ENCODE measurements around the gene TACC3. TPM values are rescaled to one million over a fixed set of nuclear protein-coding genes. Genes with fewer than 3 reads are reported as not detected.
A peak's percentile ranks its signal among the peaks of the same experiment; 100 is the strongest.

TACC3 gene
- polyA plus RNA-seq, 1 of the 3 experiments (the other 2 are of a cell fraction) = 49.5 TPM

DNA sequence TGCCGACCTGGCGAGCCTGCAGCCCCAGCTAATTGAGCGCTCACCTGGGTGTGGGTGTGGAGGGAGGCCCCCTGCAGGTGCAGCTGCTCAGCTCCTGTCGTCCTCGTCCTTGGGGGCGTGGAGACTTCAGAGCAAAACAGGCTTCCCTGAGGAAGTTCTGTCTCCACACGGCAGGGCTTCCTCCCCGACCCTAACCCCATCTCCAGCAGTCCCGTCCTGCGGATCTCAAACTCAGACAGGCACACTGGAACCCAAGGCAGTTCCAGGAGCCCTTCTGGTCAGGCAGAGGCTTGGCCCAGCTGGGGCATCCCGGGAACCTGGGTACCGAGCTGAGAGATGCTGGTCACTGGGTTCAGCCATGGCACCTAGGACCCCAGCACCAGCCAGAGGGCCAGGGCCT lies 24.4 kb downstream of the TACC3 start:
- Histone ChIP-seq H4K20me1 (ENCODE audit: insufficient read depth) (0 out of 2 replicates have a peak, but pooled peaks cover 3% of the 10 kb centered on the region), H3K36me3 (replicated peaks in 1 of 2; ENCODE audit: control insufficient read depth in 1 of 2, insufficient read depth in 2 of 2, low read length in 1 of 2) (peaks cover 7 to 13% of the 10 kb centered on the region in 2 experiments), H3K9ac (no peak overlapping the region), H3K27ac (ENCODE audit: low read depth in 2 of 2, low read length in 1 of 2) (no peak overlapping the region), H3K4me2 (no peak overlapping the region), H2AFZ (ENCODE audit: low read depth) (no peak overlapping the region), H3K4me3 (ENCODE audit: low read depth in 2 of 2, low read length in 1 of 2) (no peak overlapping the region), H3K27me3 (ENCODE audit: insufficient read depth) (no peaks in the 10 kb centered on the region), H3F3A (replicated peaks; ENCODE audit: insufficient read depth) (peaks cover 3% of the 10 kb centered on the region), H3K4me1 (ENCODE audit: control insufficient read depth in 1 of 2, insufficient read depth in 2 of 2, low read depth in 1 of 2, low read length in 1 of 2) (peaks cover 0 to 7% of the 10 kb centered on the region in 2 experiments; a peak in 1 of 4 replicates), H3K9me3 (no peaks in the 10 kb centered on the region), H3K9me2 (no peaks in the 10 kb centered on the region), H3K79me2 (ENCODE audit: insufficient read depth) (no peaks in the 10 kb centered on the region)
- ChIA-PET POLR2A (no interaction called here), CTCF (interaction anchor here (0.6 to 5.1 kb wide), 25 partner anchors 9 to 418 kb away, joined by 3 to 44 read pairs (median 5); partner anchors contain the start of genes FGFR3, TACC3 and TMEM129)
- 84% methylated on average over 9 of the region's 12 CpGs for WGBS (ENCODE audit: low lambda C conversion rate)
- TF ChIP-seq ZBTB33 (IDR thresholded peaks at IDR 0.05; ENCODE audit: borderline replicate concordance, low read depth) (no peak), POLR2AphosphoS5 (IDR thresholded peaks at IDR 0.05; ENCODE audit: low read depth, low read length) (0 out of 2 replicates have a peak, but pooled peaks have one; percentile 3)
- DNase-seq = no peak

DNA sequence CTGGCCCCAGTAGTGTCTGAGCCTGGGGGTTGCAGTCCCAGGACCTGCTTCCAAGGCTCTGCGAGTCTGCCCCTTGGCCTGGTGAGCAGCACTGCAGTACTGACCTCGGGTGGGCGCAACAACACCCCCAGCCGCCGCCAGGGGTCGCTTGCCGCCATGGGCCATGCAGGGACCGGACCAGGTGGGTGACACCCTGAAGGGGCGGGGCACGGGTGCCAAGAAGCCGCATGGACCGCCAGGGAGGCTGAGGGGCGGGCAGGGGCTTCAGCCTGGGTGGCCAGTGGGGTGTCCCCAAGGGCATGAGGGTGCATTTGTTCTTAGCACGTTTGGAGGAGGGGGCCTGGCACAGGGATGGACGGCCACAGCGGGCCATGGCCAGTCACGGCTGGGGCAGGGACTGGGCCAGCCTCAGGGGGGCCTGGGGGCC lies 25.0 kb downstream of the TACC3 start:
- no peak overlapping the region; a peak in 1 of 4 replicates for H3K4me3 ChIP-seq (ENCODE audit: low read depth in 2 of 2, low read length in 1 of 2)
- H3K27ac ChIP-seq (ENCODE audit: low read depth in 2 of 2, low read length in 1 of 2) = no peak overlapping the region
- H3K4me1 ChIP-seq (ENCODE audit: control insufficient read depth in 1 of 2, insufficient read depth in 2 of 2, low read depth in 1 of 2, low read length in 1 of 2) = peaks cover 0 to 7% of the 10 kb centered on the region in 2 experiments; a peak in 1 of 4 replicates
- no peak overlapping the region for H3K4me2 ChIP-seq
- H3K9me2 ChIP-seq = no peaks in the 10 kb centered on the region
- H3K79me2 ChIP-seq (ENCODE audit: insufficient read depth) = no peaks in the 10 kb centered on the region
- H4K20me1 ChIP-seq (ENCODE audit: insufficient read depth) = 0 out of 2 replicates have a peak, but pooled peaks cover 3% of the 10 kb centered on the region
- no peak overlapping the region for H2AFZ ChIP-seq (ENCODE audit: low read depth)
- H3F3A ChIP-seq (replicated peaks; ENCODE audit: insufficient read depth) = peaks cover 3% of the 10 kb centered on the region
- H3K9ac ChIP-seq = no peak overlapping the region
- H3K27me3 ChIP-seq (ENCODE audit: insufficient read depth) = no peaks in the 10 kb centered on the region
- peak; percentile 96 for DNase-seq
- no peaks in the 10 kb centered on the region for H3K9me3 ChIP-seq
- ChIA-PET POLR2A (no interaction called here), CTCF (interaction anchor here (0.8 to 5.1 kb wide), 16 partner anchors 8 to 417 kb away, joined by 3 to 166 read pairs (median 10); partner anchors contain the start of gene FGFR3)
- 35% methylated on average over 9 of the region's 17 CpGs for WGBS (ENCODE audit: low lambda C conversion rate)
- peak; percentile 62; the same call in 1 of the 2 replicates for TF ChIP-seq MXI1 (IDR thresholded peaks at IDR 0.05; ENCODE audit: low read depth, low read length)
- TF ChIP-seq, protein P1, sequence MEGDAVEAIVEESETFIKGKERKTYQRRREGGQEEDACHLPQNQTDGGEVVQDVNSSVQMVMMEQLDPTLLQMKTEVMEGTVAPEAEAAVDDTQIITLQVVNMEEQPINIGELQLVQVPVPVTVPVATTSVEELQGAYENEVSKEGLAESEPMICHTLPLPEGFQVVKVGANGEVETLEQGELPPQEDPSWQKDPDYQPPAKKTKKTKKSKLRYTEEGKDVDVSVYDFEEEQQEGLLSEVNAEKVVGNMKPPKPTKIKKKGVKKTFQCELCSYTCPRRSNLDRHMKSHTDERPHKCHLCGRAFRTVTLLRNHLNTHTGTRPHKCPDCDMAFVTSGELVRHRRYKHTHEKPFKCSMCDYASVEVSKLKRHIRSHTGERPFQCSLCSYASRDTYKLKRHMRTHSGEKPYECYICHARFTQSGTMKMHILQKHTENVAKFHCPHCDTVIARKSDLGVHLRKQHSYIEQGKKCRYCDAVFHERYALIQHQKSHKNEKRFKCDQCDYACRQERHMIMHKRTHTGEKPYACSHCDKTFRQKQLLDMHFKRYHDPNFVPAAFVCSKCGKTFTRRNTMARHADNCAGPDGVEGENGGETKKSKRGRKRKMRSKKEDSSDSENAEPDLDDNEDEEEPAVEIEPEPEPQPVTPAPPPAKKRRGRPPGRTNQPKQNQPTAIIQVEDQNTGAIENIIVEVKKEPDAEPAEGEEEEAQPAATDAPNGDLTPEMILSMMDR (IDR thresholded peaks at IDR 0.05) = peak; percentile 79
- no peak for TF ChIP-seq GATA2 (CRISPR knock-in tag; IDR thresholded peaks at IDR 0.05)
- TF ChIP-seq POLR2AphosphoS5 (IDR thresholded peaks at IDR 0.05; ENCODE audit: low read depth, low read length) = no peak
- no peak for TF ChIP-seq ELF1 (IDR thresholded peaks at IDR 0.05)
- TF ChIP-seq, protein P2, sequence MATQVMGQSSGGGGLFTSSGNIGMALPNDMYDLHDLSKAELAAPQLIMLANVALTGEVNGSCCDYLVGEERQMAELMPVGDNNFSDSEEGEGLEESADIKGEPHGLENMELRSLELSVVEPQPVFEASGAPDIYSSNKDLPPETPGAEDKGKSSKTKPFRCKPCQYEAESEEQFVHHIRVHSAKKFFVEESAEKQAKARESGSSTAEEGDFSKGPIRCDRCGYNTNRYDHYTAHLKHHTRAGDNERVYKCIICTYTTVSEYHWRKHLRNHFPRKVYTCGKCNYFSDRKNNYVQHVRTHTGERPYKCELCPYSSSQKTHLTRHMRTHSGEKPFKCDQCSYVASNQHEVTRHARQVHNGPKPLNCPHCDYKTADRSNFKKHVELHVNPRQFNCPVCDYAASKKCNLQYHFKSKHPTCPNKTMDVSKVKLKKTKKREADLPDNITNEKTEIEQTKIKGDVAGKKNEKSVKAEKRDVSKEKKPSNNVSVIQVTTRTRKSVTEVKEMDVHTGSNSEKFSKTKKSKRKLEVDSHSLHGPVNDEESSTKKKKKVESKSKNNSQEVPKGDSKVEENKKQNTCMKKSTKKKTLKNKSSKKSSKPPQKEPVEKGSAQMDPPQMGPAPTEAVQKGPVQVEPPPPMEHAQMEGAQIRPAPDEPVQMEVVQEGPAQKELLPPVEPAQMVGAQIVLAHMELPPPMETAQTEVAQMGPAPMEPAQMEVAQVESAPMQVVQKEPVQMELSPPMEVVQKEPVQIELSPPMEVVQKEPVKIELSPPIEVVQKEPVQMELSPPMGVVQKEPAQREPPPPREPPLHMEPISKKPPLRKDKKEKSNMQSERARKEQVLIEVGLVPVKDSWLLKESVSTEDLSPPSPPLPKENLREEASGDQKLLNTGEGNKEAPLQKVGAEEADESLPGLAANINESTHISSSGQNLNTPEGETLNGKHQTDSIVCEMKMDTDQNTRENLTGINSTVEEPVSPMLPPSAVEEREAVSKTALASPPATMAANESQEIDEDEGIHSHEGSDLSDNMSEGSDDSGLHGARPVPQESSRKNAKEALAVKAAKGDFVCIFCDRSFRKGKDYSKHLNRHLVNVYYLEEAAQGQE (IDR thresholded peaks at IDR 0.05; ENCODE audit: low read depth, low read length) = no peak
- peak; percentile 69 for TF ChIP-seq RAD21 (IDR thresholded peaks at IDR 0.05; ENCODE audit: low read length)
- peak; percentile 85 for TF ChIP-seq SMC3 (IDR thresholded peaks at IDR 0.05; ENCODE audit: low read depth, low read length)
- no peak for TF ChIP-seq TAF1 (IDR thresholded peaks at IDR 0.05; ENCODE audit: borderline replicate concordance, low read depth, low read length)
- TF ChIP-seq TEAD4 (IDR thresholded peaks at IDR 0.05; ENCODE audit: borderline replicate concordance, insufficient read depth) = no peak
- H3K36me3 ChIP-seq (replicated peaks in 1 of 2; ENCODE audit: control insufficient read depth in 1 of 2, insufficient read depth in 2 of 2, low read length in 1 of 2) = peaks cover 4 to 7% of the 10 kb centered on the region in 2 experiments

All from SK-N-SH (cell line).